H1 (cell line): ENCODE data around the gene C11orf54. TPM values are rescaled to one million over a fixed set of nuclear protein-coding genes. Genes with fewer than 3 reads are reported as not detected.

Experiments used
- CTCF ChIA-PET: fragments of 300-600 bp; sonication (Branson Sonifier 250); formaldehyde crosslinking; loops from one replicate; lab custom pipeline; 2021; ENCODE audit not compliant: partially characterized antibody; lab: Charles Lee
- POLR2A ChIA-PET: fragments of 300-600 bp; sonication (Branson Sonifier 250); formaldehyde crosslinking; loops from one replicate; lab custom pipeline; 2021; ENCODE audit warnings: inconsistent platforms; ENCODE audit not compliant: partially characterized antibody; lab: Charles Lee
- DNase-seq, 2 experiments: peaks; one replicate each; pipeline versions ENCODE4 v3.0.0 to v3.0.0-alpha.2; 2010 to 2022; ENCODE audit warnings: low spot score in 2 of 2, low read depth in 1 of 2, mixed read lengths in 1 of 2
- FAIRE-seq: peaks from 2 replicates; lab custom pipeline; 2011; peaks lifted over from hg19 to GRCh38; lab: Jason Lieb, UNC
- H2AFZ ChIP-seq: 2 replicates; pipeline ENCODE4 v1.8.1; 2012; ENCODE audit warnings: low read length, inconsistent platforms
- H2AK5ac ChIP-seq: 2 replicates; pipeline ENCODE4 v1.6.1; 2013; ENCODE audit warnings: low read depth, low read length
- H2BK120ac ChIP-seq: replicated peaks from 2 replicates; pipeline ENCODE3; 2013; ENCODE audit warnings: low read depth, low read length, inconsistent platforms
- H2BK12ac ChIP-seq: 2 replicates; pipeline ENCODE4 v1.6.1; 2013; ENCODE audit warnings: low read depth, low read length
- H2BK15ac ChIP-seq: 2 replicates; pipeline ENCODE4 v1.6.1; 2013; ENCODE audit warnings: low read length
- H2BK20ac ChIP-seq: 2 replicates; pipeline ENCODE4 v1.6.1; 2013; ENCODE audit warnings: low read length
- H2BK5ac ChIP-seq: 2 replicates; pipeline ENCODE4 v1.6.1; 2013; ENCODE audit warnings: low read depth, low read length
- H3K14ac ChIP-seq: 2 replicates; pipeline ENCODE4 v1.6.1; 2013; ENCODE audit warnings: inconsistent platforms; ENCODE audit not compliant: insufficient read length
- H3K18ac ChIP-seq: 2 replicates; pipeline ENCODE4 v1.6.1; 2013; ENCODE audit warnings: low read length; ENCODE audit errors: extremely low read depth
- H3K23ac ChIP-seq: 2 replicates; pipeline ENCODE4 v1.6.1; 2013; ENCODE audit warnings: inconsistent platforms; ENCODE audit not compliant: insufficient read length
- H3K23me2 ChIP-seq: 2 replicates; pipeline ENCODE4 v1.6.1; 2013; ENCODE audit warnings: low read depth, low read length
- H3K27ac ChIP-seq: 2 replicates; pipeline ENCODE4 v1.6.1; 2011; ENCODE audit warnings: low read depth, low read length, inconsistent platforms
- H3K27me3 ChIP-seq, 4 experiments: replicated peaks in 1 of 4; 1 replicate in 1 of 4; 2 replicates in 3 of 4; pipeline versions ENCODE4 v1.6.1 to v1.8.1; 2011 to 2013; ENCODE audit warnings: low read length in 3 of 4, mild to moderate bottlenecking in 3 of 4, inconsistent platforms in 2 of 4, mixed read lengths in 2 of 4, moderate library complexity in 1 of 4; ENCODE audit not compliant: control insufficient read depth in 3 of 4, insufficient read depth in 3 of 4; ENCODE audit errors: extremely low read depth in 1 of 4
- H3K36me3 ChIP-seq, 4 experiments: 2 replicates each; pipeline versions ENCODE4 v1.6.1 to v1.8.1; 2011 to 2013; ENCODE audit warnings: mild to moderate bottlenecking in 4 of 4, low read length in 3 of 4, moderate library complexity in 2 of 4, control low read depth in 1 of 4, inconsistent platforms in 1 of 4; ENCODE audit not compliant: insufficient read depth in 4 of 4, control insufficient read depth in 2 of 4
- H3K4ac ChIP-seq: replicated peaks from 2 replicates; pipeline ENCODE3; 2013; ENCODE audit warnings: low read length, low read depth, mixed read lengths, inconsistent platforms; ENCODE audit not compliant: insufficient read length
- H3K4me1 ChIP-seq, 4 experiments: replicated peaks in 1 of 4; 1 replicate in 1 of 4; 2 replicates in 3 of 4; pipeline versions ENCODE4 v1.6.1 to v1.8.1; 2011 to 2013; ENCODE audit warnings: low read length in 3 of 4, inconsistent platforms in 2 of 4, mixed read lengths in 1 of 4; ENCODE audit not compliant: insufficient read depth in 4 of 4, control insufficient read depth in 3 of 4
- H3K4me2 ChIP-seq, 2 experiments: 2 replicates each; pipeline versions ENCODE4 v1.6.1 to v1.8.1; 2011 to 2013; ENCODE audit warnings: low read depth in 2 of 2, low read length in 2 of 2, control low read depth in 1 of 2, inconsistent platforms in 1 of 2, mild to moderate bottlenecking in 1 of 2; ENCODE audit not compliant: insufficient read depth in 1 of 2
- H3K4me3 ChIP-seq, 4 experiments: fragments of 200-600, 300-600 bp in 1 of 4; sonication (generic), shearing (Covaris generic), sonication (Bioruptor Twin) in 1 of 4; 2 replicates each; pipeline versions ENCODE4 v1.5.1 to v1.8.1; 2011 to 2016; ENCODE audit warnings: low read length in 4 of 4, low read depth in 3 of 4, control low read depth in 2 of 4, inconsistent platforms in 2 of 4, mild to moderate bottlenecking in 2 of 4, mixed read lengths in 1 of 4, moderate library complexity in 1 of 4; ENCODE audit not compliant: insufficient read depth in 2 of 4; ENCODE audit errors: extremely low read depth in 1 of 4
- H3K56ac ChIP-seq: replicated peaks from 2 replicates; pipeline ENCODE3; 2013; ENCODE audit warnings: low read depth, mild to moderate bottlenecking, mixed read lengths, low read length, inconsistent platforms; ENCODE audit not compliant: insufficient read length
- H3K79me1 ChIP-seq: 2 replicates; pipeline ENCODE4 v1.6.1; 2013; ENCODE audit warnings: low read depth, low read length, control low read depth
- H3K79me2 ChIP-seq, 2 experiments: 2 replicates each; pipeline versions ENCODE4 v1.6.1 to v1.8.1; 2012 to 2013; ENCODE audit warnings: low read length in 2 of 2, mild to moderate bottlenecking in 2 of 2, inconsistent platforms in 1 of 2; ENCODE audit not compliant: insufficient read depth in 2 of 2, control insufficient read depth in 1 of 2
- H3K9ac ChIP-seq, 4 experiments: replicated peaks in 1 of 4; 1 replicate in 1 of 4; 2 replicates in 3 of 4; pipeline versions ENCODE4 v1.6.1 to v1.8.1; 2011 to 2013; ENCODE audit warnings: low read depth in 3 of 4, low read length in 3 of 4, control low read depth in 2 of 4, mild to moderate bottlenecking in 2 of 4, moderate library complexity in 2 of 4, inconsistent platforms in 1 of 4; ENCODE audit errors: extremely low read depth in 1 of 4
- H3K9me3 ChIP-seq, 2 experiments: 2 replicates each; pipeline versions ENCODE4 v1.6.1 to v1.8.1; 2012 to 2013; ENCODE audit warnings: mild to moderate bottlenecking in 2 of 2, moderate library complexity in 2 of 2, control low read depth in 1 of 2, inconsistent platforms in 1 of 2, low read depth in 1 of 2, low read length in 1 of 2, mixed read lengths in 1 of 2; ENCODE audit not compliant: insufficient read depth in 2 of 2
- H4K20me1 ChIP-seq, 2 experiments: replicated peaks in 1 of 2; 2 replicates each; pipeline versions ENCODE3 to v1.8.1; 2011 to 2013; ENCODE audit warnings: inconsistent platforms in 2 of 2, low read length in 2 of 2, mild to moderate bottlenecking in 1 of 2; ENCODE audit not compliant: insufficient read depth in 2 of 2, control insufficient read depth in 1 of 2
- H4K5ac ChIP-seq: 2 replicates; pipeline ENCODE4 v1.6.1; 2013; ENCODE audit warnings: low read length, low read depth, mixed read lengths, inconsistent platforms; ENCODE audit not compliant: insufficient read length
- H4K8ac ChIP-seq: 2 replicates; pipeline ENCODE4 v1.8.0; 2013; ENCODE audit warnings: mild to moderate bottlenecking, moderate library complexity, low read length, inconsistent platforms; ENCODE audit not compliant: insufficient read depth; ENCODE audit errors: extremely low read depth
- H4K91ac ChIP-seq: replicated peaks from 2 replicates; pipeline ENCODE3; 2013; ENCODE audit warnings: low read length, mixed read lengths, inconsistent platforms; ENCODE audit not compliant: insufficient read length
- JUN ChIP-seq: IDR thresholded peaks from 2 replicates; pipeline ENCODE4 v1.6.1; 2011; ENCODE audit warnings: low read depth, mild to moderate bottlenecking, improper control_type of control experiment, low read length
- POLR2A ChIP-seq, 2 experiments: IDR thresholded peaks; 1 replicate in 1 of 2; 2 replicates in 1 of 2; pipeline ENCODE4 v1.6.1; 2011; ENCODE audit warnings: low read depth in 2 of 2, low read length in 2 of 2, mild to moderate bottlenecking in 2 of 2; ENCODE audit errors: control extremely low read depth in 1 of 2
- POLR2AphosphoS5 ChIP-seq: IDR thresholded peaks from 2 replicates; pipeline ENCODE4 v1.6.1; 2011; ENCODE audit warnings: low read depth, low read length
- WGBS, 2 experiments: shearing (Covaris generic) in 1 of 2; methylation state at CpG; one replicate each; pipeline versions ENCODE4 v1.1.6 to v1.1.7; 2013 to 2015; ENCODE audit warnings: low lambda C conversion rate in 2 of 2, mixed read lengths in 2 of 2, inconsistent platforms in 1 of 2, low coverage in 1 of 2, missing lambda C conversion rate in 1 of 2; ENCODE audit not compliant: insufficient replicate concordance in 2 of 2, insufficient coverage in 1 of 2, insufficient read length in 1 of 2; ENCODE audit errors: extremely low coverage in 1 of 2, missing lambda C conversion rate in 1 of 2; 5-methylcytosine and 5-hydroxymethylcytosine counted together
- polyA plus RNA-seq, 7 experiments: library from polyadenylated mRNA; depleted of rRNA in 3 of 7; stranded (reverse) in 5 of 7; unstranded in 2 of 7; fragments of >200 nt in 5 of 7; fragments of 200-250 nt in 2 of 7; gene quantifications; 1 replicate in 5 of 7; 2 replicates in 1 of 7; 4 replicates in 1 of 7; pipeline versions ENCODE4 v1.2.1 to v1.2.3, GENCODE V29; 2011 to 2013; ENCODE audit warnings: missing spikeins in 2 of 7, mixed read lengths in 2 of 7
- total RNA-seq: library from RNA; stranded (reverse); fragmentation: NEBNext Ultra II Directional; extraction: Animal tissue kit (Norgen Biotek cat#: 25700); gene quantifications from 2 replicates; pipeline ENCODE4 v1.2.1, GENCODE V29; 2021

The C11orf54 gene
- total and polyA plus RNA-seq, 2 of the 8 experiments (the other 6 are each of a cell fraction or from before 2014, with no cell fraction given), result 14.7 to 24.5 TPM

- Histone ChIP-seq H3K23me2 (no peaks in the 10 kb centered on the region), H4K20me1 (peaks cover 6 to 10% of the 10 kb centered on the region in 2 experiments), H2BK15ac (no peak overlapping the region), H2BK5ac (no peak overlapping the region), H3K4ac (no peak overlapping the region), H3K4me3 (no peak overlapping the region), H2AFZ (no peak overlapping the region), H3K4me2 (no peak overlapping the region), H3K9me3 (no peaks in the 10 kb centered on the region), H3K14ac (no peak overlapping the region), H2BK120ac (no peak overlapping the region), H4K5ac (no peak overlapping the region), H2AK5ac (no peak overlapping the region), H3K56ac (no peak overlapping the region), H3K36me3 (peaks cover 22 to 88% (median 57%) of the 10 kb centered on the region in 4 experiments), H3K27ac (no peak overlapping the region), H4K91ac (no peak overlapping the region), H3K18ac (no peak overlapping the region), H2BK20ac (no peak overlapping the region), H3K79me2 (0 out of 4 replicates have a peak, but pooled peaks cover 0 to 3% of the 10 kb centered on the region in 2 experiments), H3K23ac (no peak overlapping the region), H3K9ac (no peak overlapping the region), H4K8ac (no peak overlapping the region), H3K4me1 (no peaks in the 10 kb centered on the region), H2BK12ac (no peak overlapping the region), H3K79me1 (no peaks in the 10 kb centered on the region), H3K27me3 (no peaks in the 10 kb centered on the region)
- ChIA-PET CTCF (interaction anchor here (0.9 to 1.4 kb wide), 2 partner anchors 9 to 494 kb away, joined by 3 read pairs; no protein-coding TSS in a partner anchor), POLR2A (interaction anchor here (0.6 to 21.2 kb wide), 19 partner anchors 6 to 89 kb away, joined by 3 to 495 read pairs (median 4); partner anchors contain the start of genes C11orf54, MED17 and TAF1D)
- FAIRE-seq (no peak), DNase-seq (no peak)
- WGBS, 2 experiments, result 82% methylated on average over 5 of the region's 5 CpGs; no CpG with 5 or more reads in 1 of the 2 experiments
- TF ChIP-seq POLR2AphosphoS5, result peak; percentile 88
- TF ChIP-seq JUN, result no peak
- peak; percentile 84 to 85; a peak in 2 of 3 replicates for TF ChIP-seq POLR2A (IDR thresholded peaks at IDR 0.05; ENCODE audit: control extremely low read depth in 1 of 2, low read depth in 2 of 2, low read length in 2 of 2)
Measured at GRCh38 chr11:93729129-93729616, 12.3 kb upstream of the C11orf54 start.
